ENCODE results near the gene LRRC4. TPM values are rescaled to one million over a fixed set of nuclear protein-coding genes. Genes with fewer than 3 reads are reported as not detected.
A peak's percentile ranks its signal among the peaks of the same experiment; 100 is the strongest.

Gene LRRC4
- total RNA-seq, 2 donors from 2014 or later, result 1.5 TPM

GRCh38 chr7:128020159-128020558 is 11.1 kb downstream of the LRRC4 start:
- Histone ChIP-seq H3K27me3 (ENCODE audit: control insufficient read depth, insufficient read depth, low read length, poor library complexity, severe bottlenecking) (no peaks in the 10 kb centered on the region), H3K27ac (ENCODE audit: low read depth, low read length) (no peak overlapping the region), H3K4me1 (ENCODE audit: control insufficient read depth, insufficient read depth, low read length) (peaks cover 7% of the 10 kb centered on the region), H3K36me3 (ENCODE audit: control insufficient read depth, insufficient read depth, low read length) (peaks cover 42% of the 10 kb centered on the region), H3K9me3 (ENCODE audit: control insufficient read depth, low read length) (no peaks in the 10 kb centered on the region), H3K9ac (ENCODE audit: extremely low read depth, low read length, poor library complexity, severe bottlenecking) (no peak overlapping the region), H3K4me3 (ENCODE audit: low read length) (no peak overlapping the region)
- H3K4me3 Mint-ChIP-seq, result no peak overlapping the region
- DNase-seq, result peak; percentile 89
- 87 to 95% methylated on average over 5 to 6 of the region's 6 CpGs for WGBS, 2 experiments (ENCODE audit: insufficient coverage in 1 of 2, insufficient read length in 1 of 2)
- H3K4me1 Mint-ChIP-seq, result peaks cover 16% of the 10 kb centered on the region
- peaks cover 13% of the 10 kb centered on the region for H3K36me3 Mint-ChIP-seq (ENCODE audit: low read depth)
- TF ChIP-seq, protein P1, sequence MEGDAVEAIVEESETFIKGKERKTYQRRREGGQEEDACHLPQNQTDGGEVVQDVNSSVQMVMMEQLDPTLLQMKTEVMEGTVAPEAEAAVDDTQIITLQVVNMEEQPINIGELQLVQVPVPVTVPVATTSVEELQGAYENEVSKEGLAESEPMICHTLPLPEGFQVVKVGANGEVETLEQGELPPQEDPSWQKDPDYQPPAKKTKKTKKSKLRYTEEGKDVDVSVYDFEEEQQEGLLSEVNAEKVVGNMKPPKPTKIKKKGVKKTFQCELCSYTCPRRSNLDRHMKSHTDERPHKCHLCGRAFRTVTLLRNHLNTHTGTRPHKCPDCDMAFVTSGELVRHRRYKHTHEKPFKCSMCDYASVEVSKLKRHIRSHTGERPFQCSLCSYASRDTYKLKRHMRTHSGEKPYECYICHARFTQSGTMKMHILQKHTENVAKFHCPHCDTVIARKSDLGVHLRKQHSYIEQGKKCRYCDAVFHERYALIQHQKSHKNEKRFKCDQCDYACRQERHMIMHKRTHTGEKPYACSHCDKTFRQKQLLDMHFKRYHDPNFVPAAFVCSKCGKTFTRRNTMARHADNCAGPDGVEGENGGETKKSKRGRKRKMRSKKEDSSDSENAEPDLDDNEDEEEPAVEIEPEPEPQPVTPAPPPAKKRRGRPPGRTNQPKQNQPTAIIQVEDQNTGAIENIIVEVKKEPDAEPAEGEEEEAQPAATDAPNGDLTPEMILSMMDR (conservative IDR thresholded peaks at IDR 0.05), result peak; percentile 81
- H3K9me3 Mint-ChIP-seq, result no peaks in the 10 kb centered on the region
- H3K27me3 Mint-ChIP-seq (ENCODE audit: insufficient read depth), result no peaks in the 10 kb centered on the region
- no peak overlapping the region for H3K27ac Mint-ChIP-seq

DNA sequence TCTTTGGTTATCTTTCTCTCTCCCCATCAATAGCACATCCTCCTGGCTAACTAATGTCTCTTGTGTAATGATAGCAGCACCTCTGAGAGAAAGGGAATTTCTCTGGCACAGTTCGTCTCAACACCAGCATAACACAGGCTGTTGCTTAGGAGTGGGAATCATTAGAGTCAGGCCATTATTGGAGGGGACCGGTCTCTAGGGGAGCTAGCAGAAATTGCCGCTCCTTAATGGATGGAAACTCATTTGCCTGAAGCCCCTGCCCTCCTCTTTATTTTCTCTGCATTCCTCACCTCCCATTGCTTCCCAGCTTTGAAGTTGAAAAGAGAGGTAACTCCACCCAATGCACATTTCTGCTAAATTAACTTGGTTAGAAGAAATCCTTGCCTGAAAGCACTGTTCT is 11.9 kb downstream of the LRRC4 start:
- 31 to 67% methylated on average over 2 to 3 of the region's 3 CpGs for WGBS, 2 experiments (ENCODE audit: insufficient coverage in 1 of 2, insufficient read length in 1 of 2)
- Mint-ChIP-seq H3K27me3 (ENCODE audit: insufficient read depth) (no peaks in the 10 kb centered on the region), H3K9me3 (no peaks in the 10 kb centered on the region), H3K4me1 (peaks cover 16% of the 10 kb centered on the region), H3K27ac (no peak overlapping the region), H3K36me3 (ENCODE audit: low read depth) (peaks cover 13% of the 10 kb centered on the region), H3K4me3 (no peak overlapping the region)
- no peak for DNase-seq
- H3K27me3 ChIP-seq (ENCODE audit: control insufficient read depth, insufficient read depth, low read length, poor library complexity, severe bottlenecking), result no peaks in the 10 kb centered on the region
- H3K27ac ChIP-seq (ENCODE audit: low read depth, low read length), result peak overlapping the region; percentile 73
- no peak overlapping the region for H3K4me3 ChIP-seq (ENCODE audit: low read length)
- TF ChIP-seq, protein P1 (conservative IDR thresholded peaks at IDR 0.05), result no peak
- no peak overlapping the region for H3K9ac ChIP-seq (ENCODE audit: extremely low read depth, low read length, poor library complexity, severe bottlenecking)
- peaks cover 7% of the 10 kb centered on the region for H3K4me1 ChIP-seq (ENCODE audit: control insufficient read depth, insufficient read depth, low read length)
- no peaks in the 10 kb centered on the region for H3K9me3 ChIP-seq (ENCODE audit: control insufficient read depth, low read length)
- peaks cover 37% of the 10 kb centered on the region for H3K36me3 ChIP-seq (ENCODE audit: control insufficient read depth, insufficient read depth, low read length)

DNA sequence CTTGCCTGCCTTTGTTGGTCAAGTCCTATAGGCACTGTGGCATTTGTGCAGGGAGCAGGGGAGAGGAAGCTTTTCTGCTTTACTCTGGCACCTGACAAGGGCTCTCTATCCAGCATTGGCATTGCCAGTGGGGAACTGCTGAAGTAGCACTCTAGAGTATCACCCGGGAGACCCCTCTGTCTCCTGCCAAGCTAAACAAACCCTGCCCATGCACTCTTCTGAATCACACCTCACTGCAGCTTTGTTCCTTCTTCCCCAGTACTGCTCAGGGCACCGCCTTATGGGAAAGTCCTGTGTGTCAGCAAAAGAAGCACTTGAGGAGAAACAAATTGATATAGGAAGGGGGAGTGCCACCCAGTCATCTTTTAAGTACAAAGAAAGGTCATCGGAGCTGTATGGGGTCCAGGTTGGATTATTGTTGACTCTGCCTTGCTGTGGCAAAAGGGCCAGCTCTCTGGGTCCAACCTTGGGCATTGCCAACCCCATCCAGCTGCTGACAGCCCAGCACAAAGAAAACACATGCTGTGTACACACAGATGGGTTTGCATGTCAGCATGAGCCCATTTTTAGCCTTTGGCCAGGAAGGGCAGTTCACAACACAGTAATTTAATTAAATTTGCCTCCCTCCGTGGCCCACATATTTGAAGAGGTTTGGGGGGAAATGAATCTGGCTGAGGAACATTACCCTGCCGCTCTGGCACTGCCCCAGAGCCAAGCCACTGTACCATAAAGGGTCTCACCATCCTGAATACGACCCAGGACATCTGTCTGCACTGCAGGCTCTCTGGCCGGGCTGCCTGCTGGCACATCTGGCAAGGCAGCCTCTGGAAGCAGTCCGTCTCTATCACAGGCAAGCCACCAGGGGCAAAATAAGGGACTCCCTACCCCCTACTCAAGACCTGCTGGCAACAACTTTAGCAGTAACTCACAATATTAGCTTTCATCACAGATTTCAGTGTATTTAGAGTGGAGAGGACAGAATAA is 13.1 kb downstream of the LRRC4 start:
- Histone ChIP-seq H3K36me3 (ENCODE audit: control insufficient read depth, insufficient read depth, low read length) (peaks cover 41% of the 10 kb centered on the region), H3K9me3 (ENCODE audit: control insufficient read depth, low read length) (no peaks in the 10 kb centered on the region), H3K9ac (ENCODE audit: extremely low read depth, low read length, poor library complexity, severe bottlenecking) (no peak overlapping the region), H3K27ac (ENCODE audit: low read depth, low read length) (peak overlapping the region; percentile 73), H3K27me3 (ENCODE audit: control insufficient read depth, insufficient read depth, low read length, poor library complexity, severe bottlenecking) (no peaks in the 10 kb centered on the region), H3K4me1 (ENCODE audit: control insufficient read depth, insufficient read depth, low read length) (peaks cover 6% of the 10 kb centered on the region), H3K4me3 (ENCODE audit: low read length) (no peak overlapping the region)
- Mint-ChIP-seq H3K27ac (no peak overlapping the region), H3K9me3 (no peaks in the 10 kb centered on the region), H3K4me1 (peaks cover 16% of the 10 kb centered on the region), H3K4me3 (no peak overlapping the region), H3K36me3 (ENCODE audit: low read depth) (peaks cover 16% of the 10 kb centered on the region), H3K27me3 (ENCODE audit: insufficient read depth) (no peaks in the 10 kb centered on the region)
- TF ChIP-seq, protein P1 (conservative IDR thresholded peaks at IDR 0.05), result no peak
- DNase-seq, result peak; percentile 55
- WGBS, 2 experiments (ENCODE audit: insufficient coverage in 1 of 2, insufficient read length in 1 of 2), result 74 to 76% methylated on average over 3 to 8 of the region's 8 CpGs
